HG03196 (cell line): Measurements from ENCODE around the gene TMEM9.

Experiments
- ATAC-seq: cut with Tn5 transposase; IDR thresholded peaks from one replicate; pipeline ENCODE4 v1.9.1; 2021; ENCODE audit not compliant: unreplicated experiment

TMEM9 gene

DNA sequence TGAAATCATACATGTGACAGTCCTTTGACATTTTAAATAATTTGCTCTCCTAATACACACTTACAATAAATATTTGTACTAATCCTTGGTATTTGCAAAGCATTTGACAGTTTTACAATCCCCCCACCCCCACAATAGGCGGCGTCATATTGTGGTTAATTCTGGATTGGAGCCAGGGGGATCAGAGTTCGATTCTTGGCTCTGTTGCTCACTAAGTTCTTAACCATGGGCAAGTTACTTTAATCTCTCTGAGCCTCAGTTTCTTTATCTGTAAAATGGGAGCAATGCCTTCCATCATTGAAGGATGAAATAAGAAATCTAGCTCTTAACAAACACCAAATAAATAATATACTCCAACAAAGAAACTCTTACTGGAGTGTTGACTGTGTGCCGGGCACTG lies 65.9 kb downstream of the TMEM9 start:
- no peak for ATAC-seq

DNA sequence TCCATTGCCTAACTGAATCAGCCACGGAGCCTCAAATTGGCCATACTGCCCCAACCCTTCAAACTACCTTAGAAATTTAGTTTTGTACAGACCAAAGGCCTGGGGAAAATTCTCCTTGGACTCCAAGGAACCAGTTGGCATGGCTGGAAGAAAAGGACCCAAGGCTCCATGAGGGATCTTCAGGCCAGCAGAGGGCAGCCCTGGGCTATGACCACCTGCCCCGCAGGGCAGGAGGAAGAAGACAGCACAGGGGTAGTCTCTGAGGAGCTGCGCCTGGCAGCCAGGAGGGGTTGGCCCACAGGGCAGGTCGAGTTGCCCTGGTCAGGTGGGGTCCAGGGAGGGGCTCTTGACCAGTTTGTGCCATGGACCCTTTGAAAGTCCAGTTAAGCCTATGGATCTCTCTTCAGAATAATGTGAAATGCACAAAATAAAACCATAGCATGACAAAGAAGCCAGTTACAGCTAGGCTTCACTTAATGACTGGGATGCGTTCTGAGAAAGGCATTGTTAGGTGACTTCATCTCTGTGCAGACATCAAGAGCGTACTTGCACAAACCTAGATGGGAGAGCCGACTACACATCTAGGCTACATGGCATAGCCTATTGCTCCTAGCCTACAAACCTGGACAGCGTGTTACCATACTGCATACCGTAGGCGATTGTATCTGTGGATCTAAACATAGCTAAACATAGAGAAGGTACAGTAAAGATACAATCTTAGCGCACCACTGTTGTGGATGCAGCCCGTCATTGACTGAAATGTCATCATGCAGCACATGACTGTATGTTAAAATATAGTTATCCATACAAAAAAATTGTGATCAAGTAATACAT lies 68.2 kb downstream of the TMEM9 start:
- ATAC-seq = no peak
